Measurements from ENCODE around the gene VGLL2.
"Not testable (repeated sequence)": the region's sequence is repeated elsewhere in the genome, so short reads cannot be mapped to it uniquely, and the experiment has no call there.

The VGLL2 gene, protein sequence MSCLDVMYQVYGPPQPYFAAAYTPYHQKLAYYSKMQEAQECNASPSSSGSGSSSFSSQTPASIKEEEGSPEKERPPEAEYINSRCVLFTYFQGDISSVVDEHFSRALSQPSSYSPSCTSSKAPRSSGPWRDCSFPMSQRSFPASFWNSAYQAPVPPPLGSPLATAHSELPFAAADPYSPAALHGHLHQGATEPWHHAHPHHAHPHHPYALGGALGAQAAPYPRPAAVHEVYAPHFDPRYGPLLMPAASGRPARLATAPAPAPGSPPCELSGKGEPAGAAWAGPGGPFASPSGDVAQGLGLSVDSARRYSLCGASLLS

DNA sequence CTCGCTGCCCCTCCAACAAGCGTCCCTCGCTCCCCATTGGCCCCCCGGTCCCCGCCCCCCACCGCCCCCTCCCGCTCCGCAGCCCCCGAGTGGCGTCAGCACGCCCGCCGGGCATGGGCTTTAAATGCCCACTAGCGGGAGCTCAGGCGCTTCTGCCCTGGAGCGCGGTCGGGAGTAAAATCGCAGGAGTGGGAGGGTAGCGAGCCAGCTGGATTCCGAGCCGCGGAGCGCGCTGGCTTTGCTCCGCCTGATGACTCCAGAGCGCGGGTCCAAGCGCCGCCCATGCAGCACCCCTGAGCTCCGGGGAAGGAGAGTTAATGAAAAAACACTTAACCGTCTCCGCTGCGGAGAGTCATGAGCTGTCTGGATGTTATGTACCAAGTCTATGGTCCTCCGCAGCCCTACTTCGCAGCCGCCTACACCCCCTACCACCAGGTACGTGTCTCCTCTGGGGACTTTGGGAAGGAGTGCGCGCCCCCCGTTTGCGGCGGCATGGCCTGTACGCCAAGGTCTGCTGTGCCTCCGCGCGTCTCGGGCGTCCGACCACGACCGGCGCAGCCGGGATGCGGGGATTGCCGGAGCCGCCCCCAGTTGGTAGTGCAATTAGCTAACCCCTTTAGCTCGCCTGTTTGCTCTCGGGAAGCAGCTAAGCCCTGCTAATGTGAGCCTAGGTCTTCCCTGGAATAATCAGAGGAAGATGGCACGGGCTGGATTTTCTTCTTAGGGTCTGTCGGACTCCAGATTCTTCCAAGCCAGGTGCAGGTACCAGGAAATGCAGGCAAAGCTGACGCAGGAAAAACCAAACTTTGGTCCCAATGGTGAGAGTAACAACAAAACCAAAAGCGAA lies at the start of gene VGLL2:
VGLL2 (plus strand) TSS at position 149 of the 847 bp plus-strand sequence; CDS start at position 355, 206 bp downstream.
- DNase-seq: no peak

DNA sequence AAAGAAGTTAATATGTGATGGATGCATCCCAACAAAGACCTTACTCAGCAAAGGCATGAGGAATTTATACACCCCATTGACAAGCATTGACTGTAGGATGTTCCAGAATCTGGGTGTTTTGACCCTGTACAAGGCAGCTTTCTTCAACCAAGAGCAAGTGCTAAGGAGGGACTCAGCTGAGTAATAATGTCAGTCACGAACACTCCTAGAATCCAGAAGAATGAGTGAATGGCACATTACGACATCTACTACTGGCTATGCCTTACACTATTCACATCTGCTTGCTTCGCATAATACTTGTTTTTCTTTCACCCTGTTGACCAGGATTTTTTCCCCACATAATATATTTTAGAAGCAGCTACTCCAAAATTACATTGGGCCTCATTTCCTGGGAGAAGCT lies 42.5 kb upstream of the VGLL2 start:
- no peak for DNase-seq

DNA sequence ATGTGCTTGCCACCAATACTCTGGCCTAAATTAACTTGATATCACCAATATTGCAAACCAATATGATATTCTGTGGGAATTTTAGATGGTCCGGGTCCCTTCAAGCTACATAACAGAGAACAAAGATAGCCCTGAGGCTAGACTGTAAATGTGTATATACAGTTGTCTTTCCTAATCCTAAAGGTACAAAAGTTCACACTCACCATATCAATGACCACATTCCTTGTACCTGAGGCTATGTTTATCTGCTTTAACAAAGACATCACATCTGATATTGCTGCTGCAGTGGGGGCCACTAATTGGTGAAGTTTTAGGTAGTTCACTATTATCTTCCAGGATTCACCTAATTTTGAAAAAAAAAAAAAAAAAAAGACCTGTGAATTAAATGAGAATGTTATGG lies 38.6 kb upstream of the VGLL2 start:
- no peak for DNase-seq

DNA sequence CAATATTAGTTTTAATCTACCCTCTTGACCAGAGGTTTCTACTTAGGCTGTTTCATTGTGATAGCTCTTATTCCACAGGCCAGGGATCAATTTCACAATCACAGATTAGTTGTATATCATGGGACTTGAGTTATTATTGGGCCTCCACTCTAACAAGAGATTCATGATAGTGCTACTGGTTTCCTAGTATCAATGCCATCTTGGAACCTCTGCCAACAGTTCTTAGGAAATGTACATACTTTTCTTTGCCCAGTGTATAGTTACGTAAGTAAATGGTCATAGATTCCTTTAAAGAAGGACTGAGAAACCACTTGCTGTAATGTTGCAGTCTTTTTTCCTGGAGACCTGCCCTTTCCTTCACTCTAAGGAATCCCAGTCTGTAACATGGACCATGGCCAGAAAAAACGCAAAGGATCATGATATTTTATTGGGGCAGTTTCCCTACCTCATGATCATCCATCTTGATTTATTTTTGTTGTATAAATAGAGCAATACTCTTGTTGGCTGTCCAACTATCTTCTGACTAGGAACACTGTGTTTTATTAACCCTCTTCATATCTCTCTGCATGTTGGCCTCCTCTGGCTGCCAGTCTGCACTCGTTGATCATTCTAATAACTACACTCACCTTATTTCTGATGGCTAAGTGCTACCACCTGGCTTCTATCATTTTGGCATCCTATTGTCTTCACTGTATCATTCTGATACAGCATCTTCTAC lies 38.0 kb upstream of the VGLL2 start:
- DNase-seq: no peak

- DNase-seq: no peak
Observed at GRCh38 chr6:117228202-117228601, 37.2 kb upstream of the VGLL2 start.

DNA sequence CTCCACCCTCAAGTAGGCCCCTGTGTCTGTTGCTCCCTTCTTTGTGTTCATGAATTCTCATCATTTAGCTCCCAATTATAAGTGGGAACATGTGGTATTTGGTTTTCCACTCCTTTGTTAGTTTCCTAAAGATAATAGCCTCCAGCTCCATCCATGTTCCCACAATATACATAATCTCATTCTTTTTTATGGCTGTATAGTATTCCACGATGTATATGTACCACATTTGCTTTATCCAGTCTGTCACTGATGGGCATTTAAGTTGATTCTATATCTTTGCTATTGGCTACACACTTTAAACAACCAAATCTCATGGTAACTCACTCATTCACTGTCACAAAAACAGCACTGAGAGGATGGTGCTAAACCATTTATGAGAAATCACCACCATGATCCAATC lies 35.5 kb upstream of the VGLL2 start:
- no peak for DNase-seq

DNA sequence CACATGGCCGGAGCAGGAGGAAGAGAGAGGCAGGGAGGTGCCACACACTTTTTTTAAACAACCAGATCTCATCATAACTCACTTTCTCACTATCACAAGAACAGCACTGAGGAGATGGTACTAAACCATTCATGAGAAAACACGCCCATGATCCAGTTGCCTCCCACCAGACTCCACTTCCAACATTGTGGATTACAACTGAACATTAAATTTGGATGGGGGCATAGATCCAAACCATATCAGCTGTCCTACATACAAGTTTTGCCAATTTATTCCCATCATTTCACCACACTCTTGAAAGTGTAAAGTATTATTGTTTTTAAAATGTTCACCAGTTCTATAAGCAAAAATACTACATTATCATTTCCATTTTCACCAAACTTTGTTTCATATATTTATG lies 33.9 kb upstream of the VGLL2 start:
- no peak for DNase-seq

- no peak for DNase-seq
Observed at GRCh38 chr6:117232196-117232595, 33.2 kb upstream of the VGLL2 start.

GRCh38 chr6:117233145-117233544 lies 32.2 kb upstream of the VGLL2 start:
- no peak for DNase-seq

GRCh38 chr6:117237561-117237960 lies 27.8 kb upstream of the VGLL2 start:
- no peak for DNase-seq

- DNase-seq: not testable (repeated sequence)
Observed at GRCh38 chr6:117244571-117244970, 20.8 kb upstream of the VGLL2 start.

- not testable (repeated sequence) for DNase-seq
Observed at GRCh38 chr6:117244979-117245378, 20.4 kb upstream of the VGLL2 start.

DNA sequence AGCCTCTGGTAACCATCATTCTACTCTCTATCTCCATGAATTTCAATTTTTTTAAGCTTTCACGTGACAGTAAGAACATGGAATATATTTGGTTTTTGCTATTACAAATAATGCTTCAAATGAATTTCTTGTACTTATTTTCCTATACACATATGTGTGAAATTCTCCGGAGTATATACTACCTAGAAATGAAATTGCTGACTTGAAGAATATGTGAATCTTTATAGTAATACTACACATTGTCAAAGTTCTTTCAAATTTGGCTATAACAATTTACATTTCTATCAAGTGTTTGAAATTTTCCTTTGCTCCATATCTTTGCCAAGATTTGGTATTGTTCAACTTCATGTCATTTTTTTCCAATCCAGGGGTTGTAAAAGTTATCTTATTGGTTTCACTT lies 11.6 kb upstream of the VGLL2 start:
- no peak for DNase-seq

DNA sequence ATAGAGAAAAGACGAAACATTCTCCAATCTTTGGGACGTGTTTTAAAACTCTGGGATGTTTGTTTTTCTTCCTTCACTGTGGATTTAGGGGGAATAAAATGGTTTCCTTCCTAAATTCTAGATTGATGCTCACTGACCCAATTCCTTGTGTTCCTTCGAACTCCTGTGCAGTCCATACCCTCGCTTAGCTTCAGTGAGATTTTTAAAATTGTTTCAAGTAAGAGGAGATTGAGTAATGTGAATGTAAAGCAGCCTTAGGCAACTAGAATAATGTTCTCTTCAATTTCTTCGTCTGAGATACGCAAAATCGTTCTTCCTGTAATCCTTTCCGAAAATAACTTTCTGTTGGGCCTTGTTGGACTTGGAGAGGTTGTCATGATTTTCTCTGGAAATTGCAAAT lies 2.6 kb upstream of the VGLL2 start:
- no peak for DNase-seq

DNA sequence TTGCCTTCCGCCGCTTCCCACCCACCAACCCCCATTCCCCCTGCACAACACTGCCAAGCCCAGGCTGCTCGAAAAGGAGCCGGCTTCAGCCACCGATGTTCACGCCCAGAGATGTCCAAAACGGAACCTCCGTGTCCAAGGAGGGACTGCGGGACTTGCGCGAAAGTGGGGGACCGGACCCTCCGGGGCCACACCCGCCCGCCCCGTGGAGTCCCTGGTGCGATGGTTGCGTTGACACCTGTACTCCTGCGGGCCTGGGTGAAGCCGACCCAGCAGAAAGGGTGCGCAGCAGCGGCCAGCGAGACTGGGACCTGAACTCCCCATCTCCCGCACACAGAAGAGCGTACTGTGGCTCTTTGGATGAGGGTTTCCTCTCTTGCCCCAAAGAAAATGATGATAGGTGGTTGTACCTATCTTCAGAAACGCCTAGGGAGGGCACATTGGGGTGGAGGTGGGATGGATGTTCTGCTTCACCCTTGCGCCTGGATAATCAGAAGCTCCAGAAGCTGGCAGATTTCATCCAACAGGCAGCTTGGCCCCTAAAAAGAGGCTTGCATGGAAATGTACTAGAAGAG lies 1.9 kb upstream of the VGLL2 start:
- no peak for DNase-seq

DNA sequence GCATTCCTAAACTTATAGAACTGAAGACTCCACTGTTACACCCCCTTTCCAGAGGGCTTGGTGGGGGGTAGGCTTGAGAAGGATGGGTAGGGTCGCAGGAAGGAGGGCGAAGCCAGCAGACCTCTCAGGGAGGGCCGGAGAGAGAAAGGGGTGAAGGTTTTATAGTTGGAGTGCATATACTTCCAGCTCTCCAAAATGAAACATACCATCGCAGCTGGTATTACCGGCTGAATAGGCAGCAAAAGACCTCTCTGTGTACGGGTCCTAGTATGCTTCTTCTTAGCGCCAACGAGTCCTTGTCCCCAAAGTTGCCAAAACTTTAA lies 1.0 kb upstream of the VGLL2 start:
- no peak for DNase-seq

- no peak for DNase-seq
Observed at GRCh38 chr6:117264692-117265409, 507 bp upstream of the VGLL2 start.

DNA sequence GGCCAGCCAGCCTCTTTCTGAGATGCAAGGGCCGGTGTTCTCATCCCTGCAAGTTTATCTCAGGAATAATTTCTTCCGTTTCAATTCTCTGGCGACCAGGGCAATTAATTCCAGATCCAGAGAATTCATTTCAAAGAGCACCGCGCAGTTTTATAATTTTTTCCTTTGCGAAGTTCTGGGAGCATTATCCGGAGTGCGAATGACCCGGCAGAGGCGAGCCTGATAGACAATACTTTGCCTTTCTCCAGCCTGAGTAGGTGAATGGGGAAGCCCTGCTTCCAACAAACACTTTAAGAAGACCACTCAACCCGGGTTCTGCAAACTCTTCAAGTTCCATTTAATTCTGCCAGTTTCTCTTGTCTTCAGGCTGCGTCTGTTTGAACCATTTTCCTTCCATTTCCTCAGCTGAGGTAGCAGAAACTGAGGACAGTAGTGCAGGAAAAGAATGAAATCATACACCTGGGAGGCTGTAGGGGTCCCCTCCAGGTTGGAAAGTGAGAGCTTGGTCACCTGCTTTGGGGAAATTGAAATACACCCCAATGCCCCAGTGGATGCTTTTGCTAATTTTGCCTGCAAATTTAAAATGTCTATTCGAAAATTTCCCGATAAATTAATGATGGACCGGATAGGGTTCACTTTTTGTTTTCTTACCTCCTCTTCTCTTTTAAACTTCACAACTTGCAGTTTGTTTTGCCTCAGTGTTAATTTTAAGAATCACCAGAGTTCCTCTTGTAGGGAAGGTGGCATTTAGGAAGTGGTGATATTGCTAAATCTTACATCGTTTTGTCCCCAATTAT lies 1.1 kb downstream of the VGLL2 start:
- no peak for DNase-seq

- DNase-seq: no peak
Observed at GRCh38 chr6:117267054-117267347, 1.6 kb downstream of the VGLL2 start.

GRCh38 chr6:117267766-117268534 lies 2.6 kb downstream of the VGLL2 start:
- no peak for DNase-seq

DNA sequence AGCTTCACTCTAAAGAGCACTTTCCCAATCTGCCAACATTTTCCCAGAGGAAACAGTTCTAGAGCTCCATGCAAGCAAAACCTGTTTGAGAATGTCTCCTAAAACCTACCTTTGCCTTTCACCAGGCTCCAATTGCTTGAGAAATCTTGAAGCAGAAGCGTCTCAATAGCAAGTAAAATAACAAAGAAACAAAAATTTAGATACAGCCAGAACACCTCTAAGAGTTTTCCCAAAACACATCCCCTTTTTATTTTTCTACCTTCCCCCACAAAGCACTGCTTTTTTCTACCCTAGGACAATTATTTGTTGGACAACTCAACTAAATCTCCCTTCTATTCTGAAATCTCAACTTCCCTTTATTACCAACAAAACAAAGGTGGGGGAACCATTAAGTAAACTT lies 3.6 kb downstream of the VGLL2 start:
- no peak for DNase-seq
